Muscle of arm (tissue), 14 donors: ENCODE data around the gene ARMC12. TPM values are rescaled to one million over a fixed set of nuclear protein-coding genes. Genes with fewer than 3 reads are reported as not detected.
"Not testable (repeated sequence)": the region's sequence is repeated elsewhere in the genome, so short reads cannot be mapped to it uniquely, and the experiment has no call there.

Experiments
- DNase-seq: peaks from one replicate; pipeline ENCODE4 v3.0.0-alpha.2; 2013
- long read RNA-seq, 11 donors: transcript quantifications; one replicate each; lab custom pipeline, GENCODE V29; 2026
- polyA plus RNA-seq, 12 donors: library from polyadenylated mRNA; unstranded; fragments of 120-200 nt; gene quantifications; one replicate each; pipeline ENCODE4 v1.2.1, GENCODE V29; 2013; ENCODE audit not compliant: insufficient read length in 12 of 12

The ARMC12 gene, protein sequence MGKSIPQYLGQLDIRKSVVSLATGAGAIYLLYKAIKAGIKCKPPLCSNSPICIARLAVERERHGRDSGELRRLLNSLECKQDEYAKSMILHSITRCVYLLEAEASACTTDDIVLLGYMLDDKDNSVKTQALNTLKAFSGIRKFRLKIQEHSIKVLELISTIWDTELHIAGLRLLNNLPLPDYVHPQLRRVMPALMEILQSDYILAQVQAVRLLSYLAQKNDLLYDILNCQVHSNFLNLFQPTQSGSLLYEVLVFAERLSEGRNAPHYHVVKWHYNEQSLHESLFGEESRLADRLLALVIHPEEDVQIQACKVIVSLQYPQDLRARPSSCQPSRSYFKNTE
- polyA plus RNA-seq: 1 to 10 TPM in 4 of 12 donors, under 1 TPM in 6, not detected in 2; 0.36 to 2.6 (median 0.89) TPM
- long read RNA-seq, donor 1: 0 reads
- long read RNA-seq, donor 2: 0 reads
- long read RNA-seq, donor 3: 0 reads
- long read RNA-seq, donor 4: 0 reads
- long read RNA-seq, donor 5: 0 reads
- long read RNA-seq, donor 6: 0 reads
- long read RNA-seq, donor 7: 0 reads
- long read RNA-seq, donor 8: 0 reads
- long read RNA-seq, donor 9: 0 reads
- long read RNA-seq, donor 10: 0 reads
- long read RNA-seq, donor 11: 0 reads

- no peak for DNase-seq
These were observed at the start of gene ARMC12 for GRCh38 chr6:35736982-35737412. TSS of gene ARMC12 (plus strand) at chr6:35737032. CDS start at chr6:35737109, 77 bp downstream.

DNA sequence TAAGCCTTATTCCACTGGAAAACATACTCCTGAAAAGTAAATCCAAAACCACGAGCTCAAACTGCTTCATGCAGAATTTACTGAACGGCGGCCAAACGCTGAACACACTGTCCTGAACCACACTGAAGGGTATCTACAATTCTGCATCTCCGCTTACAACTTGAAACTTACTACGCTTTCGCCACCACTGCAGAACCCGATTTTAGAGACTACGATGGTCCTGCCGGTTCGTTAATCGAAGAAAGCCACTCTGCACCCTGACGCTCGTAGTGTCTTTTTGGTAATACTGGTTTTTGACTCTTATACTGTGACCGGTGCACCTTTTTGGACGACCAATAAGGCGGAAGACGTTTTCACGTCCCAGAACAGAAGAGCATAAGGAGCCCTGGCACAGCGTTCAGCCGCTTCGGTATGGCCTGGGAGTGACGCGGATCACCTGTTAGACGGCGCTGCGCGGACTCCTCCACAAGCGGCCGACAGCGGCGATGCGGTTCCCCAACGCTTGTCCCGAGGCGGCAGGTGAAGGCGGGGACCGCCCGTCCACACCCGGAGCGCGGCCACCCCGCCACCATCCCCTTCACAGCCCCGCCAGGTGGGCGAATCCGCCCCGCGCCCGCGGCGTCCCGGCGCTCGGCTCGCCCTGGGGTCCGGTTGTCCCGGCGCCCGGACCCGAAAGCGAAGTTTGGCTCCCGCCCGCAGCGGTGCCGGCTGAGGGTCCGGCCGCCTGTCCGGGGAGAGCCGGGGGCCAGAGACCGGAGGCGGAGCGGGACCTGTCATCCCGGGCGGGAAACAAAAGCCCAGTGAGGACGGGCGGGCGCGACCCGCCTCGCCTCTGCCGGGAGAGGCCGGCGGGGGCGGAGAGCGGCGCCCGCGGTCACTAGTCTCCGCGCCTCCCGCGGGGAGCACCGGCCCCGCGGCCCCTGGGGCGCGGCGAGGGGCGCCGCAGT, 48.9 kb upstream of the ARMC12 start:
- peak; percentile 46 for DNase-seq

GRCh38 chr6:35688605-35689322, 48.1 kb upstream of the ARMC12 start, which contains the start of gene FKBP5:
TSS of gene FKBP5 (minus strand) at chr6:35688915. CDS start at chr6:35642824, 46,091 bp downstream.
- peak; percentile 84 for DNase-seq

- not testable (repeated sequence) for DNase-seq
These were observed 46.8 kb upstream of the ARMC12 start for GRCh38 chr6:35690006-35690405.

- no peak for DNase-seq
These were observed 46.3 kb upstream of the ARMC12 start for GRCh38 chr6:35690484-35690883.

DNA sequence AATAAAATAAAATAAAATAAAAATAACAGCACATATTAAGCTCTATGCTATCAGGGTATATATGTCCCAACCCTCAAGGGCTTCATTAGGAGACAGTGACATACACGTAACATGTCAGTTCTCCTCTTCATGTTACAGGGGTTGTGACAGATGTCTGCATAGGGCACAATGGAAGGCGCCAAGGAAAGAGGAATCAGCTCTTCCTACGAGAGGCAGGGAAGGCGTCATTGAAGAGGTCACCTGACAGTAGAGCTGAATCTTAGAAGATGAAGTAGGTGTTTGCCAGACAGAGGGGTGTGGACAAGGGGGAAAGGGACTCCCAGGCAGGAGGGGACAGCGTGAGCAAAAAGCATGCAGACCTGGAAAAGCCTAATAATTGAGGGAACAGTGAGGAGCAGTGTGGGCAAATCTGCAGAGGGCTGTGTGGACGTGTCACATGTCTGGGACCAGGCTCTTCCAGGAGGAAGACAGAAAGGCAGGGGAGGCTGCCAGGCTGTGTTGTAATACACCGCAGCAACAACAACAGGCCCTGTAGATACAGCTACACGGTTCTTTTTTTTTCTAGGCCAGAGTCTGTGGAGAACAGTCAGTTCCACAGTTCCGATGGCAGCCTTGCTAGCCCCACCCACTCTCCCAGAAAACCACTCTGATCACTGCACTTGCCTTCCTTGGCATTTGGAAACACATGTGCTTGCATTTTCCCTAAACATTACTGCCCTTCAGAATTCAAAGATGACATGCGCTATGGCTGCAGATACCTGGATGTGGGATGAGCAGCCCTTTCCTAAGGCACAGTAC, 45.6 kb upstream of the ARMC12 start:
- peak; percentile 31 for DNase-seq

- DNase-seq: no peak
These were observed 42.4 kb upstream of the ARMC12 start for GRCh38 chr6:35694462-35694861.

GRCh38 chr6:35698430-35698829, 38.4 kb upstream of the ARMC12 start:
- not testable (repeated sequence) for DNase-seq

- DNase-seq: no peak
These were observed 38.0 kb upstream of the ARMC12 start for GRCh38 chr6:35698858-35699257.

- DNase-seq: no peak
These were observed 33.3 kb upstream of the ARMC12 start for GRCh38 chr6:35703554-35703953.

DNA sequence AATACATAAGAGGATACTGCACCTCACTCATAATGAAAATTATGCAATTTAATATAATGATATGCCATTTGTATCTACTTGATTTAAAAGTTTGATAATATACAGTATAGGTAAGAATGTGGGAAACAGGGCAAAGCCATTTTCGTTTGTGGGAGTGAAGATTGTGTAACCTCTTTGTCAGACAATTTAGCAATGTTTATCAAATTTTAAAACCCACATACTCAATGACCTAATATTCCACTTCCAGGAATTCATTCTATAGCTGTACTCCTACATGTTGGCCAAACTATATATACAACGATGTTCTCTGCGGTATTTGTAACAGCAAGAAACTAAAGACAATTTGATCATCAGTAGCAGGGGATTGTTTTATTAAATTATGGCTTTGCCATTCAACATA, 30.4 kb upstream of the ARMC12 start:
- no peak for DNase-seq

DNA sequence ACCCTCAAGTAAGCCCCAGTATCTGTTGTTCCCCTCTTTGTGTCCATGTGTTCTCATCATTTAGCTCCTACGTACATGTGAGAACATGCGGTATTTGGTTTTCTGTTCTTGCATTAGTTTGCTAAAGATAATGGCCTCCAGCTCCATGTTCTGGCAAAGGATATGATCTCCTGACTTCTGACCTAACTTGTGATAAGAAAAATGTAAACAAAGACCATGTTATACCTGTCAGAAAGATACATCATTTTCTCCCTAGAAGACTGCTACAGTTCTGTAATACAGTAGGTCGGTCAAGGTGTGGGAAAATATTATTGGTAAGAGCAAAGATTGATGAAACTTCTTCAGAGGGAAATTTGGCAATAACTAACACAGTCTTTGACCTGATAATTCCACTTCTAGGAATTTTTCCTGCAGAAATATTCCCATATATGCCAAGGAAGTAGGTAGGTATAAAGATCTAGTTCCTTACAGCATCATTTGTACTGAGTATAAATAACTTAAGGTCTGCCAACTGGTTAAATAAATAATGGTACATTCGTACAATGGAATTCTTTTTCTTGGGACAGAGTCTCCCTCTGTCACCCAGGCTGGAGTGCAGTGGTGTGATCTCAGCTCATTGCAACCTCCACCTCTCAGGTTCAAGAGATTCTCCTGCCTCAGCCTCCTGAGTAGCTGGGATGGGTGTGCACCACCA, 29.0 kb upstream of the ARMC12 start:
- DNase-seq: no peak

GRCh38 chr6:35708585-35708984, 28.2 kb upstream of the ARMC12 start:
- no peak for DNase-seq

DNA sequence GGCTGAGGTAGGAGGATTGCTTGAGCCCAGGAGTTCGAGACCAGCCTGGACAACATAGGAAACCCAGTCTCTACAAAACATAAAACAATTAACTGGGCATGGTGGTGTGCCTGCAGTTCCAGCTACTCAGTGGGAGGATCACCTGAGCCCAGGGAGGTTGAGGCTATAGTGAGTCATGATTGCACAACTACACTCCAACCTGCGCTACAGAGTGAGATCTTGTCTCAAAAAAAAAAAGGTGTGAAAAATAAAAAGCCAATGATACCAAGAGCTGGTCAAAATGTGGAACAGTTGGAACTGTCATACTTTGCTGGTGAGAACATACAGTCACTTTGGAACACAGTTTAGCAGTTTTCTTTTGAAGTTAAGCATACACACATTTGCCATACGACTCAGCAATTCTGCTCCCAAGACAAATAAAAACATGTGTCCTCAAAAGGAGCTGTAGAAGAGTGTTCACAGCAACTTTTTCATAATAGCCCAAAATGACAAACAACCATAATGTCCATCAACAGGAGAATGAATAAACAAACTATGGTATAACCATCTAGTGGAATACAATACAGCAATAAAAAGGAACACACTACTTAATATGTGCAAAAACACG, 26.5 kb upstream of the ARMC12 start:
- no peak for DNase-seq

GRCh38 chr6:35711731-35712130, 25.1 kb upstream of the ARMC12 start:
- DNase-seq: no peak

GRCh38 chr6:35713006-35713767, 23.6 kb upstream of the ARMC12 start:
- DNase-seq: no peak

GRCh38 chr6:35716798-35717197, 20.0 kb upstream of the ARMC12 start:
- no peak for DNase-seq
